Mesothelial cell of epicardium (in vitro differentiated cells): ENCODE data around the gene HIP1R. TPM values are rescaled to one million over a fixed set of nuclear protein-coding genes. Genes with fewer than 3 reads are reported as not detected.

Experiments used
- DNase-seq, 2 experiments: peaks; one replicate each; pipeline ENCODE4 v3.0.0; 2021; ENCODE audit warnings: low spot score in 2 of 2; ENCODE audit not compliant: unreplicated experiment in 2 of 2
- H3K27ac Mint-ChIP-seq: 2 replicates; pipeline ENCODE4 v1.8.0; 2021; ENCODE audit warnings: mixed read lengths
- H3K27me3 Mint-ChIP-seq: 2 replicates; pipeline ENCODE4 v1.8.0; 2021; ENCODE audit warnings: low read depth, mixed read lengths
- H3K36me3 Mint-ChIP-seq: 2 replicates; pipeline ENCODE4 v1.8.0; 2021; ENCODE audit warnings: mixed read lengths
- H3K4me1 Mint-ChIP-seq: 2 replicates; pipeline ENCODE4 v1.8.0; 2021; ENCODE audit warnings: mixed read lengths
- H3K4me3 Mint-ChIP-seq: 2 replicates; pipeline ENCODE4 v1.8.0; 2021; ENCODE audit warnings: mild to moderate bottlenecking, moderate library complexity, mixed read lengths
- H3K9me3 Mint-ChIP-seq: 2 replicates; pipeline ENCODE4 v1.8.0; 2021; ENCODE audit warnings: mixed read lengths
- CTCF ChIP-seq: fragments of 200-600 bp; sonication (generic); IDR thresholded peaks from one replicate; pipeline ENCODE4 v1.5.0; 2021; ENCODE audit warnings: antibody characterized with exemption; ENCODE audit not compliant: unreplicated experiment
- total RNA-seq: library from RNA; stranded (reverse); gene quantifications from 3 replicates; pipeline ENCODE4 v1.2.1, GENCODE V29; 2021

Gene HIP1R
- total RNA-seq, 1 donor from 2014 or later, result 40.9 TPM

GRCh38 chr12:122840580-122841513, 5.6 kb downstream of the HIP1R start:
- Mint-ChIP-seq H3K4me1 (peaks cover 22% of the 10 kb centered on the region), H3K27me3 (peaks cover 10% of the 10 kb centered on the region), H3K36me3 (no peaks in the 10 kb centered on the region), H3K4me3 (no peak overlapping the region), H3K9me3 (no peaks in the 10 kb centered on the region), H3K27ac (peak overlapping the region; percentile 48)
- no peak for DNase-seq
- no peak for TF ChIP-seq CTCF

GRCh38 chr12:122841544-122842321, 6.5 kb downstream of the HIP1R start:
- TF ChIP-seq CTCF, result no peak
- H3K9me3 Mint-ChIP-seq, result no peaks in the 10 kb centered on the region
- no peaks in the 10 kb centered on the region for H3K36me3 Mint-ChIP-seq
- H3K4me3 Mint-ChIP-seq, result no peak overlapping the region
- H3K4me1 Mint-ChIP-seq, result peaks cover 17% of the 10 kb centered on the region
- peak overlapping the region; percentile 48 for H3K27ac Mint-ChIP-seq
- H3K27me3 Mint-ChIP-seq, result peaks cover 5% of the 10 kb centered on the region
- DNase-seq, result no peak

- Mint-ChIP-seq H3K36me3 (no peaks in the 10 kb centered on the region), H3K4me1 (peaks cover 10% of the 10 kb centered on the region), H3K9me3 (no peaks in the 10 kb centered on the region), H3K27ac (peak overlapping the region; percentile 39), H3K27me3 (peaks cover 1% of the 10 kb centered on the region), H3K4me3 (no peak overlapping the region)
- no peak for DNase-seq
- TF ChIP-seq CTCF, result no peak
These were observed 7.5 kb downstream of the HIP1R start for GRCh38 chr12:122842505-122843405.

- no peak for TF ChIP-seq CTCF
- Mint-ChIP-seq H3K4me3 (no peak overlapping the region), H3K4me1 (peaks cover 6% of the 10 kb centered on the region), H3K9me3 (no peaks in the 10 kb centered on the region), H3K36me3 (no peaks in the 10 kb centered on the region), H3K27me3 (no peaks in the 10 kb centered on the region), H3K27ac (no peak overlapping the region)
- no peak for DNase-seq
These were observed 8.2 kb downstream of the HIP1R start for GRCh38 chr12:122843455-122843854.

- Mint-ChIP-seq H3K4me1 (peaks cover 6% of the 10 kb centered on the region), H3K27me3 (no peaks in the 10 kb centered on the region)
These were observed 9.2 kb downstream of the HIP1R start for GRCh38 chr12:122844366-122844971.

More at GRCh38 chr12:122844366-122844971, 9.2 kb downstream of the HIP1R start:
- Mint-ChIP-seq H3K27ac (no peak overlapping the region), H3K9me3 (no peaks in the 10 kb centered on the region), H3K36me3 (no peaks in the 10 kb centered on the region), H3K4me3 (no peak overlapping the region)
- TF ChIP-seq CTCF, result no peak
- no peak for DNase-seq
